ENCODE results near the gene TECPR1. TPM values are rescaled to one million over a fixed set of nuclear protein-coding genes. Genes with fewer than 3 reads are reported as not detected.

The TECPR1 gene
- total RNA-seq, 1 experiment from 2014 or later = 13.9 TPM

- Mint-ChIP-seq H3K27ac (no peak overlapping the region; a peak in 1 of 7 replicates), H3K4me1 (no peaks in the 10 kb centered on the region), H3K36me3 (ENCODE audit: insufficient read depth in 1 of 3, low read depth in 3 of 3) (peaks cover 13 to 30% (median 30%) of the 10 kb centered on the region in 3 experiments; a peak in 6 of 7 replicates), H3K9me3 (no peaks in the 10 kb centered on the region), H3K4me3 (no peak overlapping the region), H3K27me3 (ENCODE audit: low read depth) (no peaks in the 10 kb centered on the region)
- Histone ChIP-seq H2BK12ac (ENCODE audit: insufficient read length, low read depth, low read length) (no peak overlapping the region), H3K56ac (ENCODE audit: insufficient read length, low read depth, low read length) (no peak overlapping the region), H4K5ac (ENCODE audit: insufficient read length, low read depth, low read length) (no peak overlapping the region), H3K27me3 (ENCODE audit: insufficient read depth, low read length) (no peaks in the 10 kb centered on the region), H3K9ac (ENCODE audit: extremely low read depth, insufficient read length, low read length) (no peak overlapping the region), H3K4me1 (ENCODE audit: insufficient read depth, low read length) (no peaks in the 10 kb centered on the region), H3K14ac (ENCODE audit: insufficient read depth, low read length) (no peak overlapping the region), H2BK15ac (ENCODE audit: low read depth, low read length) (no peak overlapping the region), H3K79me1 (ENCODE audit: insufficient read depth, low read depth, low read length, poor library complexity, severe bottlenecking) (no peaks in the 10 kb centered on the region), H4K91ac (ENCODE audit: insufficient read length, low read depth, low read length) (no peak overlapping the region), H2BK5ac (ENCODE audit: insufficient read length, low read length) (no peak overlapping the region), H3K4me2 (ENCODE audit: insufficient read depth, insufficient read length, low read length) (no peak overlapping the region), H3K18ac (ENCODE audit: insufficient read length, low read depth, low read length) (no peak overlapping the region), H2BK20ac (ENCODE audit: low read depth, low read length, poor library complexity, severe bottlenecking) (no peak overlapping the region), H2AFZ (ENCODE audit: low read length) (no peak overlapping the region), H2BK120ac (ENCODE audit: low read depth, low read length, poor library complexity, severe bottlenecking) (no peak overlapping the region), H2AK5ac (ENCODE audit: insufficient read length, low read length) (no peak overlapping the region), H3T11ph (ENCODE audit: low read length) (no peak overlapping the region), H4K20me1 (ENCODE audit: control insufficient read depth, insufficient read depth, insufficient read length) (no peaks in the 10 kb centered on the region), H3K9me3 (ENCODE audit: control insufficient read depth, low read depth, low read length) (no peaks in the 10 kb centered on the region), H3K23me2 (ENCODE audit: insufficient read length, low read depth, low read length, poor library complexity, severe bottlenecking) (no peaks in the 10 kb centered on the region), H3K23ac (ENCODE audit: insufficient read length, low read depth, low read length) (no peak overlapping the region), H3K79me2 (ENCODE audit: insufficient read depth, low read length) (0 out of 2 replicates have a peak, but pooled peaks cover 3% of the 10 kb centered on the region), H4K8ac (replicated peaks; ENCODE audit: insufficient read length, low read depth, low read length) (no peak overlapping the region), H3K4ac (ENCODE audit: low read depth, low read length) (no peak overlapping the region), H3K27ac (ENCODE audit: insufficient read length, low read depth, low read length) (no peak overlapping the region)
- no peak for DNase-seq
- WGBS (ENCODE audit: extremely low coverage, insufficient read length, low lambda C conversion rate) = no CpG with 5 or more reads among the region's 18 CpGs
- TF ChIP-seq CTCF (conservative IDR thresholded peaks at IDR 0.05) = no peak
These were observed 47.9 kb downstream of the TECPR1 start for GRCh38 chr7:98203964-98204605.
